K562 (cell line): ENCODE results near the gene PIGV. TPM values are rescaled to one million over a fixed set of nuclear protein-coding genes. Genes with fewer than 3 reads are reported as not detected.

Experiments
- ATAC-seq: fragments of 200-7000 bp; cut with Tn5 transposase; 3 replicates; pipeline ENCODE4 v1.9.1; 2020; ENCODE audit warnings: moderate library complexity
- BruUV-seq: library from RNA; stranded (reverse); fragments of 400-500 nt; replicated peaks from 2 replicates; lab custom pipeline; 2021; lab: Mats Ljungman, UMichigan
- CTCF ChIA-PET: fragments of 300-600 bp; formaldehyde crosslinking; extraction: SDS; loops from one replicate; lab custom pipeline; 2021; ENCODE audit warnings: low intra/inter-chr PET ratio; lab: Yijun Ruan, JAX
- POLR2A ChIA-PET: fragments of 300-600, 350-650 bp; sonication (Branson Sonifier 250); formaldehyde crosslinking; extraction: SDS; loops from one replicate; lab custom pipeline; 2021; ENCODE audit warnings: antibody characterized with exemption, inconsistent platforms; lab: Yijun Ruan, JAX
- DNase-seq, 4 experiments: peaks; one replicate each; pipeline versions ENCODE4 v3.0.0 to v3.0.0-alpha.2; 2011 to 2018; ENCODE audit warnings: low spot score in 3 of 4, mixed read lengths in 3 of 4; ENCODE audit errors: extremely low read depth in 1 of 4
- FAIRE-seq: peaks from 2 replicates; lab custom pipeline; 2011; peaks lifted over from hg19 to GRCh38; lab: Jason Lieb, UNC
- H2AFZ ChIP-seq: 2 replicates; pipeline ENCODE4 v1.6.0; 2011; ENCODE audit warnings: low read depth, low read length, control low read depth, inconsistent platforms
- H3K27ac ChIP-seq: fragments of 200-600 bp; 3 replicates; pipeline ENCODE4 v1.8.0; 2011; ENCODE audit warnings: low read depth, mild to moderate bottlenecking, control low read depth, inconsistent platforms, low read length, moderate library complexity, mixed read lengths; ENCODE audit errors: extremely low read depth
- H3K27me3 ChIP-seq, 2 experiments: fragments of 300-600 bp in 1 of 2; 2 replicates in 1 of 2; 3 replicates in 1 of 2; pipeline versions ENCODE4 v1.6.0 to v1.8.0; 2011; ENCODE audit warnings: inconsistent platforms in 2 of 2, low read length in 2 of 2, mild to moderate bottlenecking in 1 of 2, mixed read lengths in 1 of 2, moderate library complexity in 1 of 2; ENCODE audit not compliant: control insufficient read depth in 2 of 2, insufficient read depth in 2 of 2
- H3K36me3 ChIP-seq: fragments of 300-600 bp; 3 replicates; pipeline ENCODE4 v1.8.0; 2011; ENCODE audit warnings: mild to moderate bottlenecking, low read length, inconsistent platforms; ENCODE audit not compliant: control insufficient read depth, insufficient read depth
- H3K4me1 ChIP-seq, 2 experiments: fragments of 200-600 bp in 1 of 2; replicated peaks in 1 of 2; 2 replicates in 1 of 2; 3 replicates in 1 of 2; pipeline versions ENCODE4 v1.5.1 to v1.8.0; 2011; ENCODE audit warnings: inconsistent platforms in 2 of 2, low read length in 2 of 2, mild to moderate bottlenecking in 1 of 2, mixed read lengths in 1 of 2, moderate library complexity in 1 of 2; ENCODE audit not compliant: control insufficient read depth in 2 of 2, insufficient read depth in 2 of 2
- H3K4me2 ChIP-seq: 2 replicates; pipeline ENCODE4 v1.6.1; 2011; ENCODE audit warnings: low read length, control low read depth, inconsistent platforms, mixed read lengths; ENCODE audit not compliant: insufficient read depth
- H3K4me3 ChIP-seq: fragments of 200-600 bp; sonication (generic), shearing (Covaris generic); 2 replicates; pipeline ENCODE4 v1.5.1; 2016; ENCODE audit warnings: control low read depth, inconsistent platforms
- H3K79me2 ChIP-seq: fragments of 200-600 bp; 3 replicates; pipeline ENCODE4 v1.8.0; 2011; ENCODE audit warnings: low read length, inconsistent platforms; ENCODE audit not compliant: control insufficient read depth, insufficient read depth
- H3K9ac ChIP-seq, 2 experiments: 2 replicates each; pipeline versions ENCODE4 v1.6.0 to v1.6.1; 2011; ENCODE audit warnings: low read depth in 2 of 2, low read length in 2 of 2, control low read depth in 1 of 2, inconsistent platforms in 1 of 2, mild to moderate bottlenecking in 1 of 2, mixed read lengths in 1 of 2; ENCODE audit not compliant: insufficient read depth in 1 of 2
- H3K9me1 ChIP-seq: one replicate; pipeline ENCODE4 v1.6.0; 2011; ENCODE audit warnings: inconsistent platforms, mild to moderate bottlenecking, low read length, moderate library complexity; ENCODE audit not compliant: control insufficient read depth, insufficient read depth
- H3K9me3 ChIP-seq: replicated peaks from 2 replicates; pipeline ENCODE4 v1.5.1; 2011; ENCODE audit warnings: low read depth, low read length, inconsistent platforms; ENCODE audit not compliant: control insufficient read depth, insufficient read depth
- H4K20me1 ChIP-seq: replicated peaks from 2 replicates; pipeline ENCODE4 v1.6.1; 2011; ENCODE audit warnings: low read length, inconsistent platforms, mixed read lengths; ENCODE audit not compliant: control insufficient read depth, insufficient read depth
- FOXA1 ChIP-seq: fragments of 450-650 bp; IDR thresholded peaks from 2 replicates; pipeline ENCODE4 v1.6.1; 2016; ENCODE audit warnings: mild to moderate bottlenecking, borderline replicate concordance
- MNT ChIP-seq, 2 experiments: fragments of 450-650 bp; conservative IDR thresholded peaks; 2 replicates each; pipeline ENCODE4 v1.6.1; 2017; ENCODE audit warnings: mild to moderate bottlenecking in 2 of 2, moderate library complexity in 2 of 2
- RAD21 ChIP-seq, 2 experiments: fragments of 250-450 bp in 1 of 2; fragments of 450-650 bp in 1 of 2; sonication (Bioruptor Pico) in 1 of 2; formaldehyde crosslinking in 1 of 2; IDR thresholded peaks in 1 of 2; conservative IDR thresholded peaks in 1 of 2; 2 replicates each; pipeline versions ENCODE4 v1.4.0 to v1.8.0; 2020 to 2022; ENCODE audit warnings: mild to moderate bottlenecking in 2 of 2, moderate library complexity in 1 of 2
- SMARCA4 ChIP-seq: fragments of 450-650 bp; IDR thresholded peaks from 2 replicates; pipeline ENCODE4 v1.6.1; 2016
- SMARCE1 ChIP-seq: fragments of 450-650 bp; IDR thresholded peaks from 2 replicates; pipeline ENCODE4 v1.7.1; 2016; ENCODE audit warnings: mild to moderate bottlenecking
- SPI1 ChIP-seq: IDR thresholded peaks from 2 replicates; pipeline ENCODE4 v1.6.1; 2011; ENCODE audit warnings: low read depth, low read length, control low read depth, borderline replicate concordance
- STAT6 ChIP-seq: sonication (generic); formaldehyde crosslinking; IDR thresholded peaks from 2 replicates; pipeline ENCODE4 v1.8.1; 2023; ENCODE audit warnings: mild to moderate bottlenecking, missing genetic modification reagents
- WGBS: fragments of 100-300 bp; shearing (Covaris generic); methylation state at CpG from one replicate; pipeline ENCODE4 v1.1.6; 2016; ENCODE audit warnings: low coverage, mixed read lengths; ENCODE audit not compliant: insufficient coverage; ENCODE audit errors: missing lambda C conversion rate; 5-methylcytosine and 5-hydroxymethylcytosine counted together
- in situ Hi-C: fragments of 300-500 bp; cut with MboI; formaldehyde crosslinking; loops from 4 replicates; pipeline ENCODE4 v1.15.0; 2018; ENCODE audit warnings: inconsistent platforms, mixed read lengths
- intact Hi-C: fragments of 100-400 bp; cut with micrococcal nuclease; formaldehyde crosslinking; loops from 2 replicates; pipeline ENCODE4 v1.14.2; 2022
- polyA plus RNA-seq, 8 experiments: library from polyadenylated mRNA; depleted of rRNA in 4 of 8; stranded (reverse) in 5 of 8; unstranded in 3 of 8; fragments of >200 nt; fragmentation: Nextera tagmentation in 2 of 8; fragmentation: Illumina TruSeq in 1 of 8; extraction: Ambion mirVana in 2 of 8; extraction: Trizol in 1 of 8; gene quantifications; 2 replicates each; pipeline versions ENCODE4 v1.2.1 to v1.2.3, GENCODE V29; 2011 to 2014; ENCODE audit warnings: inconsistent platforms in 1 of 8, missing spikeins in 1 of 8
- total RNA-seq, 7 experiments: library from RNA; depleted of rRNA in 6 of 7; stranded (reverse); fragments of >200 nt in 6 of 7; fragmentation: Illumina TruSeq in 2 of 7; extraction: Trizol in 2 of 7; gene quantifications; 2 replicates each; pipeline versions ENCODE4 v1.2.1 to v1.2.3, GENCODE V29; 2011 to 2021; ENCODE audit warnings: low replicate concordance in 1 of 7

PIGV gene
- total and polyA plus RNA-seq, 9 of the 15 experiments (the other 6 are each of a cell fraction or from before 2014, with no cell fraction given): 8.4 to 21.8 (median 11.7) TPM

DNA sequence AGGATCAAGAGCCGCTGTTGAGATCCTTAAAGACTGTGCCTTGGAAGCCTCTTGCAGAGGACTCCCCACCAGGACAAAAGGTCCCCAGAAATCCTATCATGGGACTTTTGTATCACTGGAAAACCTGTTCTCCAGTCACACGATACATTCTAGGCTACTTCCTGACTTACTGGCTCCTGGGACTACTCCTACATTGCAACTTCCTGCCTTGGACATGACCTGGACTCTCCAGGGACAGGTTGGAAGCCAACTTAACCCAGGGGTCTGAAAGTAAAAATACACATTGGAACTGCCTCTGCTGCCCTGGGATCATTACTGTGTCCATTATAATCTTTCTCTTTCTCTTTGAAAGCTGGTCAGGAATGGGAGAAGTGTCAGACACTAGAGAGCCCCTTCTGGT is 9.9 kb downstream of the PIGV start:
- no TSS peak for BruUV-seq
- Histone ChIP-seq H3K9me3 (no peaks in the 10 kb centered on the region), H3K9me1 (no peaks in the 10 kb centered on the region), H3K79me2 (no peaks in the 10 kb centered on the region), H3K4me3 (no peak overlapping the region), H3K27ac (peak overlapping the region; percentile 40), H2AFZ (0 out of 2 replicates have a peak overlapping the region, but pooled peaks have one; percentile 27), H3K27me3 (no peaks in the 10 kb centered on the region), H3K4me2 (no peak overlapping the region), H3K4me1 (peaks cover 8 to 46% of the 10 kb centered on the region in 2 experiments; a peak in 4 of 5 replicates), H3K9ac (peak overlapping the region in 1 of 2 experiments; percentile 8; a peak in 2 of 4 replicates), H3K36me3 (peaks cover 13% of the 10 kb centered on the region; the same call in 2 of the 3 replicates), H4K20me1 (no peaks in the 10 kb centered on the region)
- ATAC-seq: peak; percentile 13; the same call in 2 of the 3 replicates
- in situ Hi-C loops: loop anchor here (5.0 kb wide), 1 partner anchor 195 kb away; no protein-coding TSS in a partner anchor
- WGBS: 60% methylated on average over 2 of the region's 2 CpGs
- POLR2A ChIA-PET: interaction anchor here (0.7 to 5.8 kb wide), 7 partner anchors 8 to 199 kb away, joined by 3 to 62 read pairs (median 3); partner anchors contain the start of genes GPN2 and PIGV
- CTCF ChIA-PET: no interaction called here
- DNase-seq: no peak
- intact Hi-C loops: no loop called here
- no peak for TF ChIP-seq FOXA1
- 0 out of 2 replicates have a peak, but pooled peaks have one; percentile 33 for TF ChIP-seq SPI1
- no peak for FAIRE-seq

GRCh38 chr1:26799479-26800142 is 11.9 kb downstream of the PIGV start:
- Histone ChIP-seq H3K79me2 (no peaks in the 10 kb centered on the region), H3K4me2 (peak overlapping the region; percentile 41), H3K9ac (peak overlapping the region in 1 of 2 experiments; percentile 20; a peak in 1 of 4 replicates), H2AFZ (peak overlapping the region; percentile 16; the same call in 1 of the 2 replicates), H3K4me1 (peaks cover 8 to 41% of the 10 kb centered on the region in 2 experiments; a peak in 4 of 5 replicates), H4K20me1 (no peaks in the 10 kb centered on the region), H3K9me1 (no peaks in the 10 kb centered on the region), H3K27me3 (no peaks in the 10 kb centered on the region), H3K36me3 (peaks cover 6% of the 10 kb centered on the region; the same call in 2 of the 3 replicates), H3K4me3 (no peak overlapping the region), H3K27ac (peak overlapping the region; percentile 11; the same call in 1 of the 3 replicates), H3K9me3 (no peaks in the 10 kb centered on the region)
- WGBS: 42% methylated on average over 5 of the region's 5 CpGs
- in situ Hi-C loops: loop anchor here (5.0 kb wide), 1 partner anchor 197 kb away; no protein-coding TSS in a partner anchor
- peak; percentile 78 for FAIRE-seq
- intact Hi-C loops: no loop called here
- DNase-seq: peak in 2 of 4 experiments; percentile 51 to 55
- peak; percentile 83 for ATAC-seq
- ChIA-PET CTCF (interaction anchor here (1.0 kb wide), 1 partner anchor 198 kb away, joined by 3 read pairs; no protein-coding TSS in a partner anchor), POLR2A (interaction anchor here (0.9 to 5.8 kb wide), 7 partner anchors 10 to 107 kb away, joined by 3 to 62 read pairs (median 6); partner anchors contain the start of gene PIGV)
- no TSS peak for BruUV-seq
- TF ChIP-seq SPI1 (no peak), RAD21 (CRISPR knock-in tag; conservative IDR thresholded peaks at IDR 0.05 in 1 of 2, IDR thresholded peaks at IDR 0.05 in 1 of 2) (peak in 1 of 2 experiments; percentile 43; a peak in 1 of 4 replicates), MNT (conservative IDR thresholded peaks at IDR 0.05) (no peak), SMARCE1 (peak; percentile 62), SMARCA4 (peak; percentile 51), STAT6 (no peak)
